ENCODE measurements around the gene NADSYN1. TPM values are rescaled to one million over a fixed set of nuclear protein-coding genes. Genes with fewer than 3 reads are reported as not detected.

The NADSYN1 gene
- total RNA-seq, 1 donor from 2014 or later = 66.6 TPM

- Mint-ChIP-seq H3K27me3 (no peaks in the 10 kb centered on the region), H3K9me3 (no peaks in the 10 kb centered on the region), H3K27ac (no peak overlapping the region), H3K36me3 (no peaks in the 10 kb centered on the region), H3K4me1 (ENCODE audit: unreplicated experiment) (no peaks in the 10 kb centered on the region), H3K4me3 (no peak overlapping the region)
- DNase-seq (ENCODE audit: extremely low spot score, unreplicated experiment) = no peak
- TF ChIP-seq CTCF (conservative IDR thresholded peaks at IDR 0.05) = no peak
These were observed 29.7 kb upstream of the NADSYN1 start for GRCh38 chr11:71423181-71423790.

- DNase-seq (ENCODE audit: extremely low spot score, unreplicated experiment) = no peak
- no peak overlapping the region for H3K27ac Mint-ChIP-seq
- no peaks in the 10 kb centered on the region for H3K9me3 Mint-ChIP-seq
- H3K36me3 Mint-ChIP-seq = no peaks in the 10 kb centered on the region
- no peak overlapping the region for H3K4me3 Mint-ChIP-seq
- peak; percentile 25 for TF ChIP-seq CTCF (conservative IDR thresholded peaks at IDR 0.05)
- H3K4me1 Mint-ChIP-seq (ENCODE audit: unreplicated experiment) = peaks cover 5% of the 10 kb centered on the region
- no peaks in the 10 kb centered on the region for H3K27me3 Mint-ChIP-seq
These were observed 27.6 kb upstream of the NADSYN1 start for GRCh38 chr11:71425409-71425808.

- TF ChIP-seq CTCF (conservative IDR thresholded peaks at IDR 0.05) = no peak
- DNase-seq (ENCODE audit: extremely low spot score, unreplicated experiment) = no peak
- no peak overlapping the region for H3K27ac Mint-ChIP-seq
- H3K36me3 Mint-ChIP-seq = no peaks in the 10 kb centered on the region
- peaks cover 5% of the 10 kb centered on the region for H3K4me1 Mint-ChIP-seq (ENCODE audit: unreplicated experiment)
- no peak overlapping the region for H3K4me3 Mint-ChIP-seq
- H3K27me3 Mint-ChIP-seq = no peaks in the 10 kb centered on the region
- H3K9me3 Mint-ChIP-seq = no peaks in the 10 kb centered on the region
These were observed 27.1 kb upstream of the NADSYN1 start for GRCh38 chr11:71425860-71426259.

- Mint-ChIP-seq H3K27me3 (no peaks in the 10 kb centered on the region), H3K4me3 (no peak overlapping the region), H3K4me1 (ENCODE audit: unreplicated experiment) (peaks cover 5% of the 10 kb centered on the region), H3K9me3 (no peaks in the 10 kb centered on the region), H3K27ac (no peak overlapping the region), H3K36me3 (no peaks in the 10 kb centered on the region)
- no peak for DNase-seq (ENCODE audit: extremely low spot score, unreplicated experiment)
- TF ChIP-seq CTCF (conservative IDR thresholded peaks at IDR 0.05) = no peak
These were observed 26.6 kb upstream of the NADSYN1 start for GRCh38 chr11:71426413-71426812.

GRCh38 chr11:71428861-71429435, 24.1 kb upstream of the NADSYN1 start:
- H3K27ac Mint-ChIP-seq = no peak overlapping the region
- H3K27me3 Mint-ChIP-seq = no peaks in the 10 kb centered on the region
- DNase-seq (ENCODE audit: extremely low spot score, unreplicated experiment) = no peak
- peaks cover 15% of the 10 kb centered on the region for H3K4me1 Mint-ChIP-seq (ENCODE audit: unreplicated experiment)
- TF ChIP-seq CTCF (conservative IDR thresholded peaks at IDR 0.05) = no peak
- no peak overlapping the region for H3K4me3 Mint-ChIP-seq
- no peaks in the 10 kb centered on the region for H3K9me3 Mint-ChIP-seq
- H3K36me3 Mint-ChIP-seq = no peaks in the 10 kb centered on the region
